SK-N-SH (cell line): Measurements from ENCODE around the gene LTB4R2.
A peak's percentile ranks its signal among the peaks of the same experiment; 100 is the strongest.

ENCODE experiments used
- EZH2phosphoT487 ChIP-seq: fragments of 200-600 bp; sonication (generic); IDR thresholded peaks from 2 replicates; pipeline ENCODE4 v1.6.1; 2017; ENCODE audit warnings: low read depth, mixed run types, mild to moderate bottlenecking, antibody characterized with exemption, moderate library complexity, borderline replicate concordance
- FOXJ3 ChIP-seq: sonication (generic); formaldehyde crosslinking; IDR thresholded peaks from 2 replicates; pipeline ENCODE4 v1.5.1; 2020; ENCODE audit warnings: mild to moderate bottlenecking, missing genetic modification reagents
- POLR2AphosphoS5 ChIP-seq: IDR thresholded peaks from 2 replicates; pipeline ENCODE4 v1.6.1; 2012; ENCODE audit warnings: low read depth, low read length
- RCOR1 ChIP-seq: fragments of 150-350 bp; IDR thresholded peaks from 2 replicates; pipeline ENCODE4 v1.6.1; 2017; ENCODE audit warnings: antibody characterized with exemption, low read length
- RXRA ChIP-seq: IDR thresholded peaks from 2 replicates; pipeline ENCODE4 v1.4.0; 2012; ENCODE audit warnings: low read depth, mild to moderate bottlenecking, borderline replicate concordance
- SIN3A ChIP-seq: IDR thresholded peaks from 2 replicates; pipeline ENCODE4 v1.6.1; 2012; ENCODE audit warnings: low read depth, mild to moderate bottlenecking, low read length, moderate library complexity, borderline replicate concordance
- SMC3 ChIP-seq: IDR thresholded peaks from 2 replicates; pipeline ENCODE4 v1.6.1; 2012; ENCODE audit warnings: low read depth, low read length, improper control_type of control experiment
- TCF12 ChIP-seq: IDR thresholded peaks from 2 replicates; pipeline ENCODE4 v1.4.0; 2012
- YY1 ChIP-seq: IDR thresholded peaks from 2 replicates; pipeline ENCODE4 v1.4.0; 2012; ENCODE audit warnings: low read depth, mild to moderate bottlenecking
- TF ChIP-seq, protein P1 (sequence below): IDR thresholded peaks from 2 replicates; pipeline ENCODE4 v1.4.0; 2012; ENCODE audit warnings: low read depth, borderline replicate concordance
- TF ChIP-seq, protein P2 (sequence below): fragments of 200-600 bp; sonication (generic); IDR thresholded peaks from 2 replicates; pipeline ENCODE4 v1.6.1; 2017; ENCODE audit warnings: antibody characterized with exemption, mild to moderate bottlenecking, moderate library complexity
- TF ChIP-seq, protein P3 (sequence below): IDR thresholded peaks from 2 replicates; pipeline ENCODE4 v1.4.0; 2012; ENCODE audit warnings: low read depth
- TF ChIP-seq, protein P4 (sequence below): IDR thresholded peaks from 2 replicates; pipeline ENCODE4; 2012
- TF ChIP-seq, protein P5 (sequence below): IDR thresholded peaks from 2 replicates; pipeline ENCODE4 v1.6.1; 2012; ENCODE audit warnings: mild to moderate bottlenecking, low read depth, low read length, moderate library complexity

DNA sequence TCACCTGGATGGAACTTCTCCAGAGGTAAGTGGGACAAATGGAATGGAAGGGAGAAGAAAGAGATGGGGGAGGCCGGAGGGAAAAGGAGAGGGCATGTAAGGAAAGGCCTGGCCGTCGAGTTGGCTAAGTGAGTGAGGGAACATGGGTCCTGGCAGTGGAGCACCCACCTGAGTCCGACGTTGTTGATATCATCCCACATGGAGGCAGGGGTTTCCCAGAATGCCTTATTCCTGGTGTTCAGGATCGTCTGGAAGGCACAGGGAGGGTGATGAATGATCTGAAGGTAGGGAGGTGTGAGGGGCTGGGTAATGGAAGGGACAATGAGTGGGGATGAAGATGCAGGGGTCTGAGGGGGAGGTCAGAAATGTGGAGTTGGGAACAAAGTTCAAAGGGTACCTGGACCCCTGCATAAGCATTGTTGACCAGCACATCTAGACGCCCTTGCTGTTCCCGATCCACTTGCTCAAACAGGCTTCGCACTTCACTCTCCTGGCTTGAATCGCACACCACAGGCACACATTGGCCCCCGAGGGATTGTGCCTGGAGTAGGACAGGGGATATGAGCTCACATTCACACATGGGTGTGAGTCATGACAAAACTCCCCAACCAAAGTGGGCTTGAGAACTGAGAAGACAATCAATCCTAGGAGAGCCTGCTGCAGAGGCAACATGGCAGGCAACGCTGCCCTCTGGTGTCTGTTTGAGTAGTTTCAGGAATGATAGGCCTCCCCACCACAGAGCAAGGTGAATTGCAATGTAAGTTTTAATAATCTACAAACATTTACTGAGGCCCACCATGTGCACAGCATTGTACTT, 13.4 kb upstream of the LTB4R2 start:
- TF ChIP-seq, protein P1, sequence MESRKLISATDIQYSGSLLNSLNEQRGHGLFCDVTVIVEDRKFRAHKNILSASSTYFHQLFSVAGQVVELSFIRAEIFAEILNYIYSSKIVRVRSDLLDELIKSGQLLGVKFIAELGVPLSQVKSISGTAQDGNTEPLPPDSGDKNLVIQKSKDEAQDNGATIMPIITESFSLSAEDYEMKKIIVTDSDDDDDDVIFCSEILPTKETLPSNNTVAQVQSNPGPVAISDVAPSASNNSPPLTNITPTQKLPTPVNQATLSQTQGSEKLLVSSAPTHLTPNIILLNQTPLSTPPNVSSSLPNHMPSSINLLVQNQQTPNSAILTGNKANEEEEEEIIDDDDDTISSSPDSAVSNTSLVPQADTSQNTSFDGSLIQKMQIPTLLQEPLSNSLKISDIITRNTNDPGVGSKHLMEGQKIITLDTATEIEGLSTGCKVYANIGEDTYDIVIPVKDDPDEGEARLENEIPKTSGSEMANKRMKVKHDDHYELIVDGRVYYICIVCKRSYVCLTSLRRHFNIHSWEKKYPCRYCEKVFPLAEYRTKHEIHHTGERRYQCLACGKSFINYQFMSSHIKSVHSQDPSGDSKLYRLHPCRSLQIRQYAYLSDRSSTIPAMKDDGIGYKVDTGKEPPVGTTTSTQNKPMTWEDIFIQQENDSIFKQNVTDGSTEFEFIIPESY = no peak
- TF ChIP-seq, protein P2, sequence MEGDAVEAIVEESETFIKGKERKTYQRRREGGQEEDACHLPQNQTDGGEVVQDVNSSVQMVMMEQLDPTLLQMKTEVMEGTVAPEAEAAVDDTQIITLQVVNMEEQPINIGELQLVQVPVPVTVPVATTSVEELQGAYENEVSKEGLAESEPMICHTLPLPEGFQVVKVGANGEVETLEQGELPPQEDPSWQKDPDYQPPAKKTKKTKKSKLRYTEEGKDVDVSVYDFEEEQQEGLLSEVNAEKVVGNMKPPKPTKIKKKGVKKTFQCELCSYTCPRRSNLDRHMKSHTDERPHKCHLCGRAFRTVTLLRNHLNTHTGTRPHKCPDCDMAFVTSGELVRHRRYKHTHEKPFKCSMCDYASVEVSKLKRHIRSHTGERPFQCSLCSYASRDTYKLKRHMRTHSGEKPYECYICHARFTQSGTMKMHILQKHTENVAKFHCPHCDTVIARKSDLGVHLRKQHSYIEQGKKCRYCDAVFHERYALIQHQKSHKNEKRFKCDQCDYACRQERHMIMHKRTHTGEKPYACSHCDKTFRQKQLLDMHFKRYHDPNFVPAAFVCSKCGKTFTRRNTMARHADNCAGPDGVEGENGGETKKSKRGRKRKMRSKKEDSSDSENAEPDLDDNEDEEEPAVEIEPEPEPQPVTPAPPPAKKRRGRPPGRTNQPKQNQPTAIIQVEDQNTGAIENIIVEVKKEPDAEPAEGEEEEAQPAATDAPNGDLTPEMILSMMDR = peak; percentile 82
- TF ChIP-seq, protein P3, sequence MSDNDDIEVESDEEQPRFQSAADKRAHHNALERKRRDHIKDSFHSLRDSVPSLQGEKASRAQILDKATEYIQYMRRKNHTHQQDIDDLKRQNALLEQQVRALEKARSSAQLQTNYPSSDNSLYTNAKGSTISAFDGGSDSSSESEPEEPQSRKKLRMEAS = 0 out of 2 replicates have a peak, but pooled peaks have one; percentile 20
- no peak for TF ChIP-seq YY1
- no peak for TF ChIP-seq RCOR1
- no peak for TF ChIP-seq RXRA
- TF ChIP-seq SMC3 = peak; percentile 90
- no peak for TF ChIP-seq SIN3A
- no peak for TF ChIP-seq TCF12
- no peak for TF ChIP-seq POLR2AphosphoS5
- TF ChIP-seq, protein P4, sequence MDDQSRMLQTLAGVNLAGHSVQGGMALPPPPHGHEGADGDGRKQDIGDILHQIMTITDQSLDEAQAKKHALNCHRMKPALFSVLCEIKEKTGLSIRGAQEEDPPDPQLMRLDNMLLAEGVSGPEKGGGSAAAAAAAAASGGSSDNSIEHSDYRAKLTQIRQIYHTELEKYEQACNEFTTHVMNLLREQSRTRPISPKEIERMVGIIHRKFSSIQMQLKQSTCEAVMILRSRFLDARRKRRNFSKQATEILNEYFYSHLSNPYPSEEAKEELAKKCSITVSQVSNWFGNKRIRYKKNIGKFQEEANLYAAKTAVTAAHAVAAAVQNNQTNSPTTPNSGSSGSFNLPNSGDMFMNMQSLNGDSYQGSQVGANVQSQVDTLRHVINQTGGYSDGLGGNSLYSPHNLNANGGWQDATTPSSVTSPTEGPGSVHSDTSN = no peak
- no peak for TF ChIP-seq FOXJ3 (CRISPR knock-in tag)
- TF ChIP-seq EZH2phosphoT487 = no peak
- TF ChIP-seq, protein P5, sequence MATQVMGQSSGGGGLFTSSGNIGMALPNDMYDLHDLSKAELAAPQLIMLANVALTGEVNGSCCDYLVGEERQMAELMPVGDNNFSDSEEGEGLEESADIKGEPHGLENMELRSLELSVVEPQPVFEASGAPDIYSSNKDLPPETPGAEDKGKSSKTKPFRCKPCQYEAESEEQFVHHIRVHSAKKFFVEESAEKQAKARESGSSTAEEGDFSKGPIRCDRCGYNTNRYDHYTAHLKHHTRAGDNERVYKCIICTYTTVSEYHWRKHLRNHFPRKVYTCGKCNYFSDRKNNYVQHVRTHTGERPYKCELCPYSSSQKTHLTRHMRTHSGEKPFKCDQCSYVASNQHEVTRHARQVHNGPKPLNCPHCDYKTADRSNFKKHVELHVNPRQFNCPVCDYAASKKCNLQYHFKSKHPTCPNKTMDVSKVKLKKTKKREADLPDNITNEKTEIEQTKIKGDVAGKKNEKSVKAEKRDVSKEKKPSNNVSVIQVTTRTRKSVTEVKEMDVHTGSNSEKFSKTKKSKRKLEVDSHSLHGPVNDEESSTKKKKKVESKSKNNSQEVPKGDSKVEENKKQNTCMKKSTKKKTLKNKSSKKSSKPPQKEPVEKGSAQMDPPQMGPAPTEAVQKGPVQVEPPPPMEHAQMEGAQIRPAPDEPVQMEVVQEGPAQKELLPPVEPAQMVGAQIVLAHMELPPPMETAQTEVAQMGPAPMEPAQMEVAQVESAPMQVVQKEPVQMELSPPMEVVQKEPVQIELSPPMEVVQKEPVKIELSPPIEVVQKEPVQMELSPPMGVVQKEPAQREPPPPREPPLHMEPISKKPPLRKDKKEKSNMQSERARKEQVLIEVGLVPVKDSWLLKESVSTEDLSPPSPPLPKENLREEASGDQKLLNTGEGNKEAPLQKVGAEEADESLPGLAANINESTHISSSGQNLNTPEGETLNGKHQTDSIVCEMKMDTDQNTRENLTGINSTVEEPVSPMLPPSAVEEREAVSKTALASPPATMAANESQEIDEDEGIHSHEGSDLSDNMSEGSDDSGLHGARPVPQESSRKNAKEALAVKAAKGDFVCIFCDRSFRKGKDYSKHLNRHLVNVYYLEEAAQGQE = no peak
